ENCODE data around the gene CLTC.
"Not testable (repeated sequence)": the region's sequence is repeated elsewhere in the genome, so short reads cannot be mapped to it uniquely, and the experiment has no call there.

The CLTC gene

DNA sequence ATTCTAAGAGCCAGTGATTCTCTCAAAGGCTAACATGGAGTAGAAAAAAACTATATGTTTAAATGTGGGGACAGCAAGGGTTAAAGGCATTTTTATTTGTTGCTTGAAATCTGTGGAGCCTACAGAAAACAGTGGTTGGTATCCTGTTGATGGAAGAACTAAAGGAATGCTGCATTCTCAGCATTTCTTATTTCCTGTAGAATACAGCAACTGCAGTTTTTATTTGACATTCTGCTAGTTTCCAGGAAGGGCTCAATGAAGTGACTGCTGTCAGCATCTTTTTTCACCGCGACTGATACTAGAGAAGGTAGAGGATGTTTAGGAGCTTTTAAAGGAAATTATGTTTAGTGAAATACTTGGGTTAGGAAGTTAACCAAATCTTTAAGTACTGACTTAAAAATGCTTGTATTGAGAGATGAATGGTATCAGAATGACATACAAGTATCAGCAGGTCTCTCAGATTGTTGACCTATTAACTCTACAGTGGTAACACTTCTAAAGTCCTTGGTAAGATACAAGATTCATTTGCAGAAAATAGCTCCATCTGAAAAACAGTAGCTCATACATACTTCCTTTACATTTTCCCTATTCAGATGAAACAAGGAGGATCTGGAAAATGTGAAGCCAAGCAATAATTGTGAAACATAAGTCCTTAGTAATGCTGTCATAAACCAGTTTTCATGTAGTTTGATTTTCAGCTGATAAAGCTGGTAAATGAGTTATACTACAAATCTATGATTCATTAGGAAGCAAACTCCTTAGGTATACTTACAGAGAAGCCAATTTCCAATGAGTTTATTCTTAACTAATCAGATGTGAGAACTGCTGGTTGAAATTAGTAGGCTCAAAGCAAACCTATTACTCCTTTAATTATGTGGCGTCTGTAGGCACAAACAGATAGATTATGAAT is 15.2 kb downstream of the CLTC start:
- no peak for DNase-seq

GRCh38 chr17:59637611-59638310 is 18.1 kb downstream of the CLTC start:
- DNase-seq, result no peak

DNA sequence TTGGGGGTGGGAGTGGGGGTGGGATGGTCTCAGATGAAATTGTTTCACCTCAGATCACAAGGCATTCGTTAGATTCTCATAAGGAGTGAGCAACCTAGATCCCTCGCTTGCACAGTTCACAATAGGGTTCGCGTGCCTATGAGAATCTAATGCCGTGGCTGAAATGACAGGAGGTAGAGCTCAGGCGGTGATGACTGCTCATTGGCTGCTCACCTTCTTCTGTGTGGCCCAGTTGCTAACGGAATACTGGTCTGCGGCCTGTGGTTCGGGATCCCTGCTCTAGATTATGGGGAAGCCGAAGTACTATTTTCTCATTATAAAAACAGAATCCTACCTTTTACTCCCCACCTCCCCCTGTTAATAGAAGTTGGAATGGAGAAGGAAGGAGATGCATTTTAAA is 18.9 kb downstream of the CLTC start:
- DNase-seq, result no peak

GRCh38 chr17:59641799-59642484 is 22.2 kb downstream of the CLTC start:
- DNase-seq, result no peak

DNA sequence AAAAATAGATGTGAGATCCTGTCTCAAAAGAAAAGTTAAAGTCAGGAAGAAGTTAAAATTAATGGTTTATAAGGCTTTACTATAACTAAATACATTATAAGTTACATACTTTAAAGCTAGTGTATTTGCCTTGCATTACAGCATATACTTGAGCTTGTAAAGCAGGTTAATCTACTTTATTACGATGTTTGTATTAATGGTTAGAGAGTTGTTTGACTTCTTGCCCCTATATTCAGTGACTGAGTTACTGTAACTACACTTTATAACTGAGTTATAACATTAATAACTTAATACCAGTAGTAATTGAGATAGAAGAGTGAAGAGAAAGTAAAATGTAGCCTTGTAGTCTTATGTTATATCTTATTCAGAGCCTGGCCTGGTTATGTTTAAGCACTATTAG is 22.9 kb downstream of the CLTC start:
- no peak for DNase-seq

DNA sequence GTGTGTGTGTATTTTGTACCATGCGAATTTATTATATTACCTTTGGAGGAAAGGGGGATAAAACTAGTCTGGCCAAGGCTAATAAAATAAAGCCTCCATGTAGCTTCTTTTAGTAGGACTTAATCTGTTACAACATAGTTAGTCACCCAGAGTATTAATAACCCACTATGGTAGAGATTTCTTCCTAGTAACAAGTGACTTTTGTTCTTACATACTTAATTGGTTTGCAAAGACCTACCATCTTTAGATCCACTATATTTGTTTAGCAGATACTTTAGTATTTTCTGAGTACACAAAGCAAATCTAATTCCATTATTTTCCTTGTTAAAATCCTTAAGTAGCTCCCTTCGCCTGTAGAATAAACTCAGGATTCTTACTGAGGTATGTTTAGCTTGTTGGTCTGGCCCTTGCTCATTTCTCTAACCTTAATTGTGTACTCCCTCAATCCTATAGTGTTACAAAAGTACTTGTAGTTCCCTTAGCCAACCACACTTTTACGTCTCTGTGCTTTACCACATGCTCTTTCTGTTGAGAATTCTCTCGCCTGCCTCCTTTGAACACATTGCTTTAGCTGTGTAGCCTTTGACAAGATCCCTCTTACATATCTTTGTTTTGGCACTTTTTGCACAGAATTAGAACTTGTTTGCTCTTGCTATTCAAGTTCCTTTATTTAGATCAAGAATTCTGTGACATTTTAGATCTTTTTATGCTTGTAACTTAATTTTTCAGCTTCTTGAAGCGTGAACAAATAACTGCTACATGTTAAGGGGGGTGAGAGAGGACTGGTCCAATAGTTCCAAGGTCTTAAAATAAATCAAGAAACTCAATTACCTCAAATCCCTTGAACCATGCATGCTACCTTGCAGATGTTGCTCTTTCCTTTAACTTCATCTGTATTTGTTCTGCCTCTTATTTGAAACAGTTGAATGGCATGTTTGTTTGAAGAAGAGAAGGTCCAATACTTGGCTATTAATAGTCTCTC is 23.8 kb downstream of the CLTC start:
- DNase-seq, result no peak

DNA sequence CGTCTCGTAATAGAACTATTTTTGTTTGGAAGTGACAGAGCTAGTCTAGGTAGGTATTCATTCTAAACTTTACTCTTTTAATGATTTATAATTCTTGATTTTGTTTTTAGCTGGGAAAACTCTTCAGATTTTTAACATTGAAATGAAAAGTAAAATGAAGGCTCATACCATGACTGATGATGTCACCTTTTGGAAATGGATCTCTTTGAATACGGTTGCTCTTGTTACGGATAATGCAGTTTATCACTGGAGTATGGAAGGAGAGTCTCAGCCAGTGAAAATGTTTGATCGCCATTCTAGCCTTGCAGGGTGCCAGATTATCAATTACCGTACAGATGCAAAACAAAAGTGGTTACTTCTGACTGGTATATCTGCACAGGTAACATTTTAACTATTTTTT is 27.6 kb downstream of the CLTC start:
- DNase-seq, result no peak

GRCh38 chr17:59649886-59650285 is 30.2 kb downstream of the CLTC start:
- no peak for DNase-seq

GRCh38 chr17:59650642-59651041 is 30.9 kb downstream of the CLTC start:
- no peak for DNase-seq

- DNase-seq, result no peak
Measured at GRCh38 chr17:59651346-59651745, 31.7 kb downstream of the CLTC start.

- no peak for DNase-seq
Measured at GRCh38 chr17:59652119-59652518, 32.4 kb downstream of the CLTC start.

DNA sequence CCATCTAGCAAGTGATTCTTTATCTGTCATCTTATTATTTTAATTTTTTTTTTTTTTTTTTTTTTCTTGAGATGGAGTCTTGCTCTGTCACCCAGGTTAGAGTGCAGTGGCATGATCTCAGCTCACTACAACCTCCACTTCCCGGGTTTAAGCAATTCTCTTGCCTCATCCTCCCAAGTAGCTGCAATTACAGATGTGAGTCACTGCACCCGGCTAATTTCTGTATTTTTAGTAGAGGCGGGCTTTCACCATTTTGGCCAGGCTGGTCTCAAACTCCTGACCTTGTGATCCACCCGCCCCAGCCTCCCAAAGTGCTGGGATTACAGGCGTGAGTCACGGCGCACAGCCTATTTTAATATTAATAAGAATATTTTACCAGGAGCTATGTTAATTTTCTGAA is 36.9 kb downstream of the CLTC start:
- DNase-seq, result not testable (repeated sequence)

DNA sequence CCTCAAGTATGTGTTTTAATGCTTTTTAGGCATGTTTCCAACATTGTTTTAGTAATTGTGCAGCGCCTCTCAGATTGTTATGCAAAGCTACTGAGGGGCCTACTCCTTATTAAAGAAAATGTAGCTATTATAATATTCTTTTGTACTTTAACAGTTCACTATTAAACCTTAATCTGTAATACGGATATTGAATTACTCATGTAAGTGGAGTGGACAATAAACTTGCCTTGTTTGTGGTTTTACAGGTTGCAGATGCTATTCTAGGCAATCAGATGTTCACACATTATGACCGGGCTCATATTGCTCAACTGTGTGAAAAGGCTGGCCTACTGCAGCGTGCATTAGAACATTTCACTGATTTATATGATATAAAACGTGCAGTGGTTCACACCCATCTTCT is 46.5 kb downstream of the CLTC start:
- no peak for DNase-seq

DNA sequence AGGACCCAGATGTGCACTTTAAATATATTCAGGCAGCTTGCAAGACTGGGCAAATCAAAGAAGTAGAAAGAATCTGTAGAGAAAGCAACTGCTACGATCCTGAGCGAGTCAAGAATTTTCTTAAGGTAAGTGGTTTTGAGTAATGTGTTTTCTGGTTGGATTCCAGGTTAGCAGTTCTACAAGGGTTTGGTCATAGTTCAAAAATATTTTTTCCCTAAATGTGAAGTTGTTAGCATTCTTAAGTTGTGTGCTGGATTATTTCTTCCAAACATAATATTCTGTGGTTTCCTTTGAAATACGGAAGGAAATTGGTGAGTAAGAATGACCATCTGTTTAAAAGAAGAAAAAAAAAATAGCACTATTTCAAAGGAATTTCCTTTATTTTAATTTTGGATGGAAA is 49.1 kb downstream of the CLTC start:
- no peak for DNase-seq

- no peak for DNase-seq
Measured at GRCh38 chr17:59669411-59669810, 49.7 kb downstream of the CLTC start.

DNA sequence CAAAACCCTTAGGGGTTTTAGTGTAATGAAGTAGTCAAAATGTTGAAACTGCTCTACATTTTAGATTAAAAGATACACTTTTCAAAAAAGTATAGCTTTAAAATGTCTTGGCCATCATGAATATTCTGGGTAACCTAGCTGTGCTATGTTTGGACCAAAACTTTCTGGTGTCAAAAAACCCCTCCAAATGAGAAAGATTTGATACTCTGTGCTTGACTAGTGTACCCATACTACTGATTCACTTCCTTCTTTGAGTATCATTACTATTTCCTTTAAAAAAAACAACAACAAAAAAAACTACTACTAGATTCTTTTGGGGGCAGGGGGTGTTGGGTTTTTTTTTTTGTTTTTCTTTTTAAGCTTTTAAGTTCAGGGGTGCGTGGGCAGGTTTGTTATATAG is 50.2 kb downstream of the CLTC start:
- DNase-seq, result no peak

DNA sequence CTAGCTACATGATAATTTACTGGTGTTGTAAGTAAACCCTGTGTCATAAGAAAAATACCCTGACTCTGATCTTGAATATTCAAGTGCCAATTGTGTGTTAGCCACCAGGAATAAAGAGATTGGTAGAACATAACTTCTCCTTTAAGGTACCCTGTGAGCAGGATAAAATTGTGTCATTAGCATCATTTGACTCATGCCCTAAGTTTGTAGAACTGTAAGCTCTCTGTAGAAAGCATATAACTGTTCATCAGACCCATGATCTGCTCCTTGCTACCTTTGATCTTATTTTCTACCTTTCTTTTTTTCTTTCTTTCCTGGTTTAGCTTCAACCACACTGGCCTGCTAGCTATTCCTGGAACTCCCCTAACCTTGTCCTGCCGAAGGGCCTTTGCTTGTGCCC is 51.7 kb downstream of the CLTC start:
- DNase-seq, result no peak

- no peak for DNase-seq
Measured at GRCh38 chr17:59675231-59675630, 55.5 kb downstream of the CLTC start.

DNA sequence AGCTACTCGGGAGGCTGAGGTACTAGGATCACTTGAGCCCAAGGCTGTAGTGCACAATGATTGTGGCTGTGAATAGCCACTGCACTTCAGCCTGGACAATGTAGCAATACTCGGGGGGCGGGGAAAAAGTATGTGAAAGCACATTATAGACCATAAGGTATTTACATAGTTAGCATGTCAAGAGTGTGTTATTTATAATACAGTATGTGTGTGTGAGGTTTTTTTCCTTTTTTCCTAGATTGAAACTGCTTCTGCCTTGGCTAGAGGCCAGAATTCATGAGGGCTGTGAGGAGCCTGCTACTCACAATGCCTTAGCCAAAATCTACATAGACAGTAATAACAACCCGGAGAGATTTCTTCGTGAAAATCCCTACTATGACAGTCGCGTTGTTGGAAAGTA is 57.0 kb downstream of the CLTC start:
- no peak for DNase-seq

DNA sequence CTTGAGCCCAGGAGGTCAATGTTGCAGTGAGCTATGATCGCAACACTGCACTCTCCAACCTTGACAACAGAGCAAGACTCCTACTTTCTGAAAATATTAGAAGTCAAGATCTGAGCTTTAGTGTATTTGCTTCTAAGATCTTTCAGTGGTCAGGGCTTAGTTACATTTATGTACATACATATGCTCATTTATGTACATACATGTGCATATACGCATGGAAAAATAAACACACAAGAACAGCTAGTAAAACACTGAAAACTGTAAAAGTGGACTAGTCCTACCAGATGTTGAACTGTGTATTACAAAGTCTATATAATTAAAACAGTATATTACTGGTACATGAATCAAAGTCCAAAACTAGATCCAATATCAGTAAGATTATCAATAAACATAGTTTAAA is 59.2 kb downstream of the CLTC start:
- DNase-seq, result no peak

GRCh38 chr17:59680314-59680713 is 60.6 kb downstream of the CLTC start:
- DNase-seq, result no peak

DNA sequence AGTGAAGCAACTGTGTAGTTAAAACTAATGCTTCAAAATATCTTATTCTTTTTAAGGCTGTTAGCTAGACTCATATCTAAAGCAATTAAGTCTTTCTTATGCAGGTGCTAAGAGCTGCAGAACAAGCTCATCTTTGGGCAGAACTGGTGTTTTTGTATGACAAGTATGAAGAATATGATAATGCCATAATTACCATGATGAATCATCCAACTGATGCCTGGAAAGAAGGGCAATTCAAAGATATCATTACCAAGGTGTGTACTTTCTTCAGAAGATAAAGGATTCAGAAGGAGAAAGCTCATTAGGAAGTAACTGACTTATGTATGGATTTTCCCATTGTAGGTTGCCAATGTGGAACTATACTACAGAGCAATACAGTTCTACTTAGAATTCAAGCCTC is 63.6 kb downstream of the CLTC start:
- DNase-seq, result no peak

DNA sequence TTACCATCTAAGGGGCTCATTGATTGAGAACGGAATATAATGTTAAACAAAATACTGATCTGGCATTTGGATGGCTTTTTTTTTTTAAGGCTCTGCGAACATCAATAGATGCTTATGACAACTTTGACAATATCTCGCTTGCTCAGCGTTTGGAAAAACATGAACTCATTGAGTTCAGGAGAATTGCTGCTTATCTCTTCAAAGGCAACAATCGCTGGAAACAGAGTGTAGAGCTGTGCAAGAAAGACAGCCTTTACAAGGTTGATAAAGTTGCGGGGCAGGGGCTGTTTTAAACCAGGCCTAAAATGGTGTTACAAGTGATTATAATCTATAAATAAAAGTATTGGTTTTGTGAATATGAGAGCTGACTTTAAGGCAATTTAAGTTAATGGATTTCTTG is 65.3 kb downstream of the CLTC start:
- no peak for DNase-seq
